ENCODE results near the gene COL13A1. TPM values are rescaled to one million over a fixed set of nuclear protein-coding genes. Genes with fewer than 3 reads are reported as not detected.

COL13A1 gene
- total RNA-seq, 1 experiment from 2014 or later = 5.9 TPM

DNA sequence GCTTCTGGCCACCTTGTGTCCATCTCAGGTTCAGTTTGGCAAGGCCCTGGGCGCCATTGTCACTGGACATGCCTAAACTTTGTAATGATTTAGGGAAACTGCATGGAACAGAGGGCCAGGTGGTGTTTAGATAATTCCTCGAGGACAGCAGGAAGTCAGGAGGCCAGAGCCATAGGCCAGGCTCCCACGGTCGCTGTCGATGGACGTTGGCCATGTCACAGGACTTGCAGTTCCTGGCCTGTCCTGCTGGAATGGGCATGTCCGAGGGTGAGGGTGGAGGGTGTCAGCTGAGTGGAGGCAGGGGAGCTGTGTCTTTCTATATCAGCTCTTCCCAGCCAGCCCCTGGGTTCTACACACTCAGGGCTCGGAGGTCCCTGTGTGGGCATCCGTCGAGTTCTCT, 143.1 kb downstream of the COL13A1 start (continued):
- TF ChIP-seq, protein P1, sequence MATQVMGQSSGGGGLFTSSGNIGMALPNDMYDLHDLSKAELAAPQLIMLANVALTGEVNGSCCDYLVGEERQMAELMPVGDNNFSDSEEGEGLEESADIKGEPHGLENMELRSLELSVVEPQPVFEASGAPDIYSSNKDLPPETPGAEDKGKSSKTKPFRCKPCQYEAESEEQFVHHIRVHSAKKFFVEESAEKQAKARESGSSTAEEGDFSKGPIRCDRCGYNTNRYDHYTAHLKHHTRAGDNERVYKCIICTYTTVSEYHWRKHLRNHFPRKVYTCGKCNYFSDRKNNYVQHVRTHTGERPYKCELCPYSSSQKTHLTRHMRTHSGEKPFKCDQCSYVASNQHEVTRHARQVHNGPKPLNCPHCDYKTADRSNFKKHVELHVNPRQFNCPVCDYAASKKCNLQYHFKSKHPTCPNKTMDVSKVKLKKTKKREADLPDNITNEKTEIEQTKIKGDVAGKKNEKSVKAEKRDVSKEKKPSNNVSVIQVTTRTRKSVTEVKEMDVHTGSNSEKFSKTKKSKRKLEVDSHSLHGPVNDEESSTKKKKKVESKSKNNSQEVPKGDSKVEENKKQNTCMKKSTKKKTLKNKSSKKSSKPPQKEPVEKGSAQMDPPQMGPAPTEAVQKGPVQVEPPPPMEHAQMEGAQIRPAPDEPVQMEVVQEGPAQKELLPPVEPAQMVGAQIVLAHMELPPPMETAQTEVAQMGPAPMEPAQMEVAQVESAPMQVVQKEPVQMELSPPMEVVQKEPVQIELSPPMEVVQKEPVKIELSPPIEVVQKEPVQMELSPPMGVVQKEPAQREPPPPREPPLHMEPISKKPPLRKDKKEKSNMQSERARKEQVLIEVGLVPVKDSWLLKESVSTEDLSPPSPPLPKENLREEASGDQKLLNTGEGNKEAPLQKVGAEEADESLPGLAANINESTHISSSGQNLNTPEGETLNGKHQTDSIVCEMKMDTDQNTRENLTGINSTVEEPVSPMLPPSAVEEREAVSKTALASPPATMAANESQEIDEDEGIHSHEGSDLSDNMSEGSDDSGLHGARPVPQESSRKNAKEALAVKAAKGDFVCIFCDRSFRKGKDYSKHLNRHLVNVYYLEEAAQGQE (IDR thresholded peaks at IDR 0.05; ENCODE audit: low read depth) = no peak
- TF ChIP-seq ATF3 (IDR thresholded peaks at IDR 0.05) (no peak), EGR1 (IDR thresholded peaks at IDR 0.05; ENCODE audit: low read depth) (no peak), POLR2A (IDR thresholded peaks at IDR 0.05; ENCODE audit: borderline replicate concordance, extremely low read depth, insufficient read depth, insufficient read length) (no peak), POLR2AphosphoS5 (IDR thresholded peaks at IDR 0.05; ENCODE audit: low read depth, low read length) (no peak)

GRCh38 chr10:69948261-69948660, 146.6 kb downstream of the COL13A1 start:
- DNase-seq (ENCODE audit: low read depth, low spot score) (no peak), ATAC-seq (no peak)
- no peaks in the 10 kb centered on the region for H3K27me3 ChIP-seq (ENCODE audit: insufficient read depth, low read length)
- no peak overlapping the region for H2AFZ ChIP-seq (ENCODE audit: low read depth, low read length, poor library complexity, severe bottlenecking)
- H3K79me2 ChIP-seq (ENCODE audit: insufficient read depth, low read length) = no peaks in the 10 kb centered on the region
- ChIA-PET CTCF (no interaction called here), RAD21 (ENCODE audit: low non-redundant PET in 1 of 2, low total read pairs in 2 of 2, uncharacterized antibody in 2 of 2, unreplicated experiment in 2 of 2) (no interaction called here), POLR2A (no interaction called here)
- no peak overlapping the region for H3K9ac ChIP-seq (ENCODE audit: low read length)
- no peaks in the 10 kb centered on the region for H3K9me3 ChIP-seq (ENCODE audit: control insufficient read depth in 1 of 2, insufficient read depth in 1 of 2, low read depth in 1 of 2, low read length in 2 of 2)
- H3K4me2 ChIP-seq (ENCODE audit: low read length) = no peak overlapping the region
- no peak for TF ChIP-seq YY1 (IDR thresholded peaks at IDR 0.05; ENCODE audit: extremely low read depth, insufficient replicate concordance, low read depth, low read length)
- no peak for TF ChIP-seq SP1 (IDR thresholded peaks at IDR 0.05; ENCODE audit: low read depth)
- no peak for TF ChIP-seq POLR2A (IDR thresholded peaks at IDR 0.05; ENCODE audit: borderline replicate concordance, extremely low read depth, insufficient read depth, insufficient read length)
- no peak for TF ChIP-seq SIN3A (IDR thresholded peaks at IDR 0.05; ENCODE audit: low read depth)
- H4K20me1 ChIP-seq (ENCODE audit: insufficient read depth) = no peaks in the 10 kb centered on the region
- intact Hi-C loops (cut with micrococcal nuclease) = no loop called here
- H3K4me1 ChIP-seq (ENCODE audit: control insufficient read depth in 1 of 2, insufficient read depth in 2 of 2, low read length in 2 of 2) = no peaks in the 10 kb centered on the region
- BruUV-seq (replicated peaks) = no TSS peak
- no peak overlapping the region for H3K27ac ChIP-seq (ENCODE audit: low read depth, low read length)
- H3K4me3 ChIP-seq (replicated peaks in 1 of 2; ENCODE audit: low read depth in 1 of 2, low read length in 2 of 2) = no peak overlapping the region
- H3K36me3 ChIP-seq (ENCODE audit: control insufficient read depth in 1 of 2, insufficient read depth in 2 of 2, low read length in 2 of 2) = no peaks in the 10 kb centered on the region
- H3K9me2 ChIP-seq (ENCODE audit: insufficient read depth) = no peaks in the 10 kb centered on the region
